Measurements from ENCODE around the gene CTCFL.

DNA sequence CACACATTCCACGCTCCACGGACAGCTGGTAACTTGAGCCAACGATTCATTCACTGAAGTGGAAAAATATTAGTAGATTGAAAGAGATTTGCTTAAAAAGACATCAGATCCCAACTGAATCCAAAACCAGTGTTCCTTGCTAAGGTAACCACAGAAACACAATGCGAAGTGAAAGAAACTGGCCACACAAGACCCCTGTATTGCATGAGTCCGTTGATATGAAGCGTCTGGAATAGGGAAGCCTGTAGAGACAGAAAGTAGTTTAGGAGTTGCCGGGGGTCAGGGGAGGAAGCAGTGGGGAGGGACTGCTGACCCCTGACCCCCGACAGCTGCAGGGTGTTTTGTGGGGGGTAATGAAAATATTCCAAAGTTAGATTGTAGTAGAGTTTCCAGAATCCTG is 46.0 kb upstream of the CTCFL start:
- TF ChIP-seq POLR2A (IDR thresholded peaks at IDR 0.05) (no peak), EP300 (IDR thresholded peaks at IDR 0.05) (no peak)
- TF ChIP-seq, protein P1, sequence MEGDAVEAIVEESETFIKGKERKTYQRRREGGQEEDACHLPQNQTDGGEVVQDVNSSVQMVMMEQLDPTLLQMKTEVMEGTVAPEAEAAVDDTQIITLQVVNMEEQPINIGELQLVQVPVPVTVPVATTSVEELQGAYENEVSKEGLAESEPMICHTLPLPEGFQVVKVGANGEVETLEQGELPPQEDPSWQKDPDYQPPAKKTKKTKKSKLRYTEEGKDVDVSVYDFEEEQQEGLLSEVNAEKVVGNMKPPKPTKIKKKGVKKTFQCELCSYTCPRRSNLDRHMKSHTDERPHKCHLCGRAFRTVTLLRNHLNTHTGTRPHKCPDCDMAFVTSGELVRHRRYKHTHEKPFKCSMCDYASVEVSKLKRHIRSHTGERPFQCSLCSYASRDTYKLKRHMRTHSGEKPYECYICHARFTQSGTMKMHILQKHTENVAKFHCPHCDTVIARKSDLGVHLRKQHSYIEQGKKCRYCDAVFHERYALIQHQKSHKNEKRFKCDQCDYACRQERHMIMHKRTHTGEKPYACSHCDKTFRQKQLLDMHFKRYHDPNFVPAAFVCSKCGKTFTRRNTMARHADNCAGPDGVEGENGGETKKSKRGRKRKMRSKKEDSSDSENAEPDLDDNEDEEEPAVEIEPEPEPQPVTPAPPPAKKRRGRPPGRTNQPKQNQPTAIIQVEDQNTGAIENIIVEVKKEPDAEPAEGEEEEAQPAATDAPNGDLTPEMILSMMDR (IDR thresholded peaks at IDR 0.05): no peak
